Umbilical cord (tissue), 2 donors: ENCODE results near the gene TUFT1. TPM values are rescaled to one million over a fixed set of nuclear protein-coding genes. Genes with fewer than 3 reads are reported as not detected.
"Not testable (repeated sequence)": the region's sequence is repeated elsewhere in the genome, so short reads cannot be mapped to it uniquely, and the experiment has no call there.

Experiments
- DNase-seq: peaks from one replicate; pipeline ENCODE4 v3.0.0-alpha.2; 2015; ENCODE audit warnings: low spot score
- total RNA-seq: library from RNA; depleted of rRNA; stranded (reverse); fragments of >200 nt; gene quantifications from one replicate; pipeline ENCODE4 v1.2.3, GENCODE V29; 2014; ENCODE audit warnings: low replicate concordance; ENCODE audit not compliant: insufficient read depth

The TUFT1 gene
- total RNA-seq, 1 donor from 2014 or later = 25.5 TPM

DNA sequence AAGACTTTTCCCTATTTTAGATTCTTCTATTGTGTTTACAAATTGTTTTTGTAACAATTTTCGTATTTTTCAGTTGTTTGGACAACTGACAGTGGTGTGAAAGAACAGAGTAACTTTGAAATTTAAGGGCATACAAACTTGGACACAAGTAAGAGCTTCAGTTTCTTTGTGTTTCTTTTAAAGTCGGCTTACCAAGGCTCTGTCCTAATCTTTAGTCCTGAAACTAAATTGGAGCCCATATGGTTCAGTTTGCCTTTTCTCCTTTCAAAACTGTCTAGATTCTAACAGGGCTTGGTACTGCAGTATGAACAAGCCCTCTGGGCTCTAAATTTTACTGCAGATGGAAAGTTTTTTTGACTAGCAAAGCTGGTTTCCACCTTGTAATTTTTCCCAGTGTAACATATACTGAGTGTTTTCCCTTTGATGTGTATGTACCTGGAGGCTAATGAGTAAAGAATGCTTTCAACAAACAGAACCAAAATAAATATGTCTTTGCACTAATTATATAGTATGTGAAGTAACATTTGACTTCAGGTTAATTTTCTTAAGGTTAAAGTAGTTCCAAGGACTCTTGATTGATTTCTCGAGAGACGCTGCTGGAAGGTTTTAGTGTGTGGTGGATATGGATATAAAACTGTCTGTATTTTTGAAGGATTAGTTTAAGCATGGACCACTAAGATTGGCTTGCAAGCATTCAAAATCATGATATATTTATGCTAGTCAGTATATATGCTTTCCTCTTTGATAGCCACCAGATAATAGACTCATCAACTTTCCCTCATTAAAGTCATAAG lies 75.8 kb downstream of the TUFT1 start:
- DNase-seq = no peak

DNA sequence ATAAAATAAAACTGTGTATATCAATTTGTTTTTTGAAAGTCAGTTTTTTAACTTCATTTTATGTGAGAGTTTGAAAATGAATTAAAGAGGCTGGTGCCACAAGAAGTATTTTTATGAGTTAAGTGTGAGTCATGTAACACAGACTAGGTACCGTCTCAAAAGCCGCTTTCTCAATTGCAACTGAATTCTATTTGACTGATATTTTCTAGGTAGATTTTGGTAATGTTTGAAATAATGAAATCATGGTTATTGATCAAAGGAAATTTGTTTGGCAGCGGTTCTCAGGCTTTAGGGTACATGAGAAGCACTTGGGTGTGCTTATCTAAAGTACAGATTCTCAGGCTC lies 76.4 kb downstream of the TUFT1 start:
- no peak for DNase-seq

DNA sequence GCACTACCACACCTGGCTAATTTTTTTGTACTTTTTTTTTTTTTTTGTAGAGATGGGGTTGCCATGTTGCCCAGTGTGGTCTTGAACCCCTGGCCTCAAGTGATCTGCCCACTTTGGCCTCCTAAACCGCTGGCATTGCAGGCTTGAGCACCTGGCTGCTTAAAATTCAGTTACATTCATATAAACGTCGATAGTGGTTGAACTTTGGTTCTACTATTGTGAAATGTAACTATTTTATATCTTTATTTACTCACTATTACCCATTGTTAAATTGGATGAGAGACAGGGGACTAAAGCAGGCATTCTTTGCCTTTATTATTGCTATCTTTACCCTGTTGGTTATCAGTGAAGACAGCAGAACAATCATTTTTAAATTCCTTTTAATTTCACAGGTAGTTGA lies 77.9 kb downstream of the TUFT1 start:
- no peak for DNase-seq

DNA sequence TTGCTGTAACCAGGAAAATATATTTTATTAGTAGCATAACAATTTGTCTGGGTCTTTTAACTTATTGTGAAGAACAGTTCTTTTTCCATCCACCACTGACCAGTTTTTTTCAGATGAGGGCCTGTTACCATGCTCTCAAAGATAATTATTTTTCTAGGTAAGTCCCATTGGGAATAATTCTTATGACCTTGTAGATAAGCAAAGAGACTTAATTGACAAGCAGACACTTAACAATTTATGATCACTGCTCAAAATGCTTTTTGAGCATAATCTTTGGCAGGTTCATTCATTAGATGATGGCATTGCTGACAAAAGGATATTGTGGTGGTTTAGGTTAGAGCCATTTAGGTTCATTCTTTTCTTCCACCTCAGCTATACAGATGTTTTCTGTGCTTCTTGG lies 78.4 kb downstream of the TUFT1 start:
- DNase-seq = no peak

- not testable (repeated sequence) for DNase-seq
These were observed 78.9 kb downstream of the TUFT1 start for GRCh38 chr1:151618996-151619395.

GRCh38 chr1:151619489-151620093 lies 79.5 kb downstream of the TUFT1 start:
- peak; percentile 50 for DNase-seq

GRCh38 chr1:151620286-151620685 lies 80.2 kb downstream of the TUFT1 start:
- DNase-seq = peak; percentile 52

GRCh38 chr1:151621351-151621750 lies 81.2 kb downstream of the TUFT1 start:
- peak; percentile 92 for DNase-seq

DNA sequence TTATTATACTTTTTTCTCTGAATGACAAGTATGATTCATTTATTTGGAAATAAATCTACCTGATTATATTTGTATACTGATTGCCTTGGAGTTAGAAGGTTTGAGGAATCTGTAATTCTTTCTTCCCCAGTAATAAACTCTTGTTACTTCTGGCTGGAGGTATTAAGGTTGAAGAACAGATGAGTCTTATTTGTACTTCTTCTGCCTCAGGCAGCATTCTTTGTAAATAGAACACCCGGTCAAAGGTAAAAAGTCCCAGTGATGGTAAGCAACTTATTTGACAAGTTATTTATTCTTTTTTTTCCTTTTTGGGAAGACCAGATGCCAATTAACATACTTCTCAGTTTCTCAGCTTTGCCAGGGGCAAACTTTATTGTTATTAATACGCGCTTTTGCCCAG lies 84.7 kb downstream of the TUFT1 start:
- no peak for DNase-seq

DNA sequence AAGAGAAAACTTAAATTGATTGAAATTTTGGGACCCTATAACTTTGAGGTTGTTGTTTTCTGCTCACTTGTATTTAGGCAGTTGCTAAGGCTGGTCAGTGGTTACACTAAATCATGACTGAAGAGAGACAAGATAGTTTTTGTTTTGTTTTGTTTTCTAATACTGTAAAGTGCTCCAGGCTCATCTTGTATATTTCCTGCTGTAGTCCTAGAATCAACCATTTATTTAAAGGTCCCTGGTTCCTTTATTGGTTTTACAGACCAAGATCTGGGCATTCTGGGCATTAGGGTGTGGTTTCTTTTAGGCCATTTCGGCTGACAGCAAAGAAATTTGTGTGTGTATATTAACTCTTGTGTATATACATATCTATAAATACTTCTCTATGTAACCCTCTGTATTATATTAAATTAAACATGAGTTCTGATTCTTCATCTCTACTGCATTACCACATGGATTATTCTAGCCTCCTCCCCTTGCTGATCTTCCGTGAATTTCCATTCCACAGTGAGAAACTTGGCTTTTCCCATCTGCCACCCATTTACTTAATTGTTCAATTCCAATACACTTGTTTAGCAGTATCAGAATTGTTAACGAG lies 86.7 kb downstream of the TUFT1 start:
- DNase-seq = no peak

GRCh38 chr1:151629278-151629677 lies 89.2 kb downstream of the TUFT1 start:
- DNase-seq = no peak

Other genes with a start within 250 kb of the TUFT1 start
- 44.3 TPM for gene PI4KB, start 212.9 kb upstream of the TUFT1 start, total RNA-seq
- gene RFX5, start 193.1 kb upstream of the TUFT1 start, total RNA-seq = 14.0 TPM
- gene SELENBP1, start 167.6 kb upstream of the TUFT1 start, total RNA-seq = 39.5 TPM
- gene PSMB4, start 140.7 kb upstream of the TUFT1 start, total RNA-seq = 222 TPM
- 39.5 TPM for gene POGZ, start 80.8 kb upstream of the TUFT1 start, total RNA-seq
- 5.3 TPM for gene CGN, start 28.9 kb upstream of the TUFT1 start, total RNA-seq
- gene SNX27, start 71.7 kb downstream of the TUFT1 start, total RNA-seq = 47.4 TPM
- not detected for gene CELF3, start 176.5 kb downstream of the TUFT1 start, total RNA-seq
- gene RIIAD1, start 181.2 kb downstream of the TUFT1 start, total RNA-seq = 4.1 TPM
- gene MRPL9, start 223.2 kb downstream of the TUFT1 start, total RNA-seq = 40.0 TPM